ENCODE results near the gene USP34. TPM values are rescaled to one million over a fixed set of nuclear protein-coding genes. Genes with fewer than 3 reads are reported as not detected.
"Not testable (repeated sequence)": the region's sequence is repeated elsewhere in the genome, so short reads cannot be mapped to it uniquely, and the experiment has no call there.

Gene USP34
- total and polyA plus RNA-seq, 2 experiments from 2014 or later: 42.4 to 94.5 TPM

GRCh38 chr2:61167579-61167978 lies 303.3 kb downstream of the USP34 start:
- no peak for DNase-seq (ENCODE audit: low read depth in 1 of 2, low spot score in 1 of 2)
- TF ChIP-seq CTCF (IDR thresholded peaks at IDR 0.05; ENCODE audit: low read depth, low read length): no peak
- H3K4me1 ChIP-seq (ENCODE audit: low read depth): no peaks in the 10 kb centered on the region
- H3K9me3 ChIP-seq (ENCODE audit: low read depth): no peaks in the 10 kb centered on the region
- no peak overlapping the region for H3K27ac ChIP-seq
- H3K4me3 ChIP-seq: no peak overlapping the region
- no peaks in the 10 kb centered on the region for H3K36me3 ChIP-seq
- H3K27me3 ChIP-seq: no peaks in the 10 kb centered on the region

- no peak overlapping the region for H3K27ac ChIP-seq
- no peaks in the 10 kb centered on the region for H3K36me3 ChIP-seq
- TF ChIP-seq CTCF (IDR thresholded peaks at IDR 0.05; ENCODE audit: low read depth, low read length): no peak
- H3K4me1 ChIP-seq (ENCODE audit: low read depth): no peaks in the 10 kb centered on the region
- no peak overlapping the region for H3K4me3 ChIP-seq
- no peaks in the 10 kb centered on the region for H3K9me3 ChIP-seq (ENCODE audit: low read depth)
- no peaks in the 10 kb centered on the region for H3K27me3 ChIP-seq
- peak in 1 of 2 donors; percentile 6 for DNase-seq (ENCODE audit: low read depth in 1 of 2, low spot score in 1 of 2)
These were observed 304.9 kb downstream of the USP34 start for GRCh38 chr2:61165946-61166345.

GRCh38 chr2:61165082-61165481 lies 305.8 kb downstream of the USP34 start:
- not testable (repeated sequence) for DNase-seq (ENCODE audit: low read depth in 1 of 2, low spot score in 1 of 2); H3K36me3 ChIP-seq; H3K27me3 ChIP-seq; H3K4me3 ChIP-seq; H3K4me1 ChIP-seq (ENCODE audit: low read depth); H3K9me3 ChIP-seq (ENCODE audit: low read depth); H3K27ac ChIP-seq

- H3K9me3 ChIP-seq (ENCODE audit: low read depth): no peaks in the 10 kb centered on the region
- H3K27me3 ChIP-seq: no peaks in the 10 kb centered on the region
- H3K36me3 ChIP-seq: no peaks in the 10 kb centered on the region
- no peak for DNase-seq (ENCODE audit: low read depth in 1 of 2, low spot score in 1 of 2)
- no peak for TF ChIP-seq CTCF (IDR thresholded peaks at IDR 0.05; ENCODE audit: low read depth, low read length)
- no peaks in the 10 kb centered on the region for H3K4me1 ChIP-seq (ENCODE audit: low read depth)
- H3K27ac ChIP-seq: no peak overlapping the region
- H3K4me3 ChIP-seq: no peak overlapping the region
These were observed 308.2 kb downstream of the USP34 start for GRCh38 chr2:61162721-61163120.

GRCh38 chr2:61161888-61162287 lies 309.0 kb downstream of the USP34 start, which contains the start of gene C2orf74:
Gene C2orf74, plus strand, starts transcription at chr2:61162188. Its CDS starts 327 bp downstream, at chr2:61162515.
- H3K4me1 ChIP-seq (ENCODE audit: low read depth): no peaks in the 10 kb centered on the region
- H3K27me3 ChIP-seq: no peaks in the 10 kb centered on the region
- H3K36me3 ChIP-seq: no peaks in the 10 kb centered on the region
- no peak within 1 kb of the TSS for H3K27ac ChIP-seq
- DNase-seq (ENCODE audit: low read depth in 1 of 2, low spot score in 1 of 2): no peak
- no peak within 1 kb of the TSS for H3K4me3 ChIP-seq
- H3K9me3 ChIP-seq (ENCODE audit: low read depth): no peaks in the 10 kb centered on the region
- TF ChIP-seq CTCF (IDR thresholded peaks at IDR 0.05; ENCODE audit: low read depth, low read length): no peak

- no peaks in the 10 kb centered on the region for H3K36me3 ChIP-seq
- no peaks in the 10 kb centered on the region for H3K27me3 ChIP-seq
- no peaks in the 10 kb centered on the region for H3K9me3 ChIP-seq (ENCODE audit: low read depth)
- no peak for TF ChIP-seq CTCF (IDR thresholded peaks at IDR 0.05; ENCODE audit: low read depth, low read length)
- H3K4me1 ChIP-seq (ENCODE audit: low read depth): no peaks in the 10 kb centered on the region
- H3K27ac ChIP-seq: no peak overlapping the region
- H3K4me3 ChIP-seq: no peak overlapping the region
- no peak for DNase-seq (ENCODE audit: low read depth in 1 of 2, low spot score in 1 of 2)
These were observed 312.4 kb downstream of the USP34 start for GRCh38 chr2:61158356-61158955.
